SKM-1 (cell line): ENCODE data around the gene INIP.
"Not testable (repeated sequence)": the region's sequence is repeated elsewhere in the genome, so short reads cannot be mapped to it uniquely, and the experiment has no call there.

ENCODE experiments used
- DNase-seq: peaks from one replicate; lab custom pipeline; 2025; ENCODE audit not compliant: unreplicated experiment; lab: John Stamatoyannopoulos, UW

Gene INIP

GRCh38 chr9:112743216-112743836 lies 25.4 kb upstream of the INIP start:
- no peak for DNase-seq

- DNase-seq, result no peak
These were observed 17.0 kb upstream of the INIP start for GRCh38 chr9:112734892-112735291.

GRCh38 chr9:112731971-112732370 lies 14.1 kb upstream of the INIP start:
- DNase-seq, result no peak

GRCh38 chr9:112728401-112728800 lies 10.5 kb upstream of the INIP start:
- no peak for DNase-seq

- no peak for DNase-seq
These were observed 8.5 kb upstream of the INIP start for GRCh38 chr9:112726428-112726827.

GRCh38 chr9:112725961-112726360 lies 8.0 kb upstream of the INIP start:
- DNase-seq, result no peak

GRCh38 chr9:112722749-112723148 lies 4.8 kb upstream of the INIP start:
- DNase-seq, result not testable (repeated sequence)

GRCh38 chr9:112720113-112720780 lies 2.3 kb upstream of the INIP start:
- DNase-seq, result no peak

- no peak for DNase-seq
These were observed 1.8 kb upstream of the INIP start for GRCh38 chr9:112719696-112720095.

- no peak for DNase-seq
These were observed 1.3 kb upstream of the INIP start for GRCh38 chr9:112719241-112719691.

- no peak for DNase-seq
These were observed 5.2 kb downstream of the INIP start for GRCh38 chr9:112712678-112713077.

GRCh38 chr9:112711050-112711689 lies 6.7 kb downstream of the INIP start:
- DNase-seq, result no peak

GRCh38 chr9:112705768-112706427 lies 12.0 kb downstream of the INIP start:
- DNase-seq, result no peak

GRCh38 chr9:112703304-112703703 lies 14.6 kb downstream of the INIP start:
- DNase-seq, result no peak

- DNase-seq, result no peak
These were observed 17.8 kb downstream of the INIP start for GRCh38 chr9:112700085-112700484.

- DNase-seq, result no peak
These were observed 18.7 kb downstream of the INIP start for GRCh38 chr9:112699230-112699629.

- DNase-seq, result no peak
These were observed 21.5 kb downstream of the INIP start for GRCh38 chr9:112696461-112696860.

GRCh38 chr9:112694706-112695555 lies 23.0 kb downstream of the INIP start:
- DNase-seq, result no peak

- no peak for DNase-seq
These were observed 28.7 kb downstream of the INIP start for GRCh38 chr9:112689161-112689740.

- no peak for DNase-seq
These were observed 37.0 kb downstream of the INIP start for GRCh38 chr9:112680731-112681402.
